Mesenchymal stem cell (in vitro differentiated cells and primary cell): ENCODE data around the gene ACSM2B.

Experiments used
- DNase-seq: peaks from one replicate; pipeline ENCODE4 v3.0.0-alpha.2; 2013
- H2AFZ ChIP-seq: one replicate; pipeline ENCODE4 v1.6.1; 2013; ENCODE audit warnings: low read depth, mild to moderate bottlenecking, control low read depth, inconsistent platforms, low read length, moderate library complexity
- H2AK5ac ChIP-seq: 2 replicates; pipeline ENCODE4 v1.6.1; 2013; ENCODE audit warnings: low read length, moderate library complexity, mild to moderate bottlenecking, inconsistent platforms; ENCODE audit not compliant: severe bottlenecking
- H2BK120ac ChIP-seq: one replicate; pipeline ENCODE4 v1.6.1; 2013; ENCODE audit warnings: low read depth, mild to moderate bottlenecking, inconsistent platforms, low read length, moderate library complexity
- H2BK12ac ChIP-seq, 2 experiments: one replicate each; pipeline ENCODE4 v1.6.1; 2013; ENCODE audit warnings: inconsistent platforms in 2 of 2, low read length in 2 of 2, mild to moderate bottlenecking in 2 of 2, moderate library complexity in 2 of 2, control low read depth in 1 of 2
- H2BK15ac ChIP-seq: one replicate; pipeline ENCODE4 v1.6.1; 2013; ENCODE audit warnings: mild to moderate bottlenecking, low read depth, inconsistent platforms; ENCODE audit not compliant: poor library complexity, severe bottlenecking
- H2BK5ac ChIP-seq: 2 replicates; pipeline ENCODE4 v1.6.1; 2013; ENCODE audit warnings: low read depth, mild to moderate bottlenecking, low read length, control low read depth, inconsistent platforms; ENCODE audit not compliant: poor library complexity, severe bottlenecking
- H3K14ac ChIP-seq, 2 experiments: one replicate each; pipeline ENCODE4 v1.6.1; 2013; ENCODE audit warnings: inconsistent platforms in 2 of 2, low read length in 2 of 2, control low read depth in 1 of 2, mild to moderate bottlenecking in 1 of 2, moderate library complexity in 1 of 2
- H3K18ac ChIP-seq, 2 experiments: one replicate each; pipeline ENCODE4 v1.6.1; 2013; ENCODE audit warnings: inconsistent platforms in 2 of 2, low read length in 2 of 2, control low read depth in 1 of 2, low read depth in 1 of 2, mild to moderate bottlenecking in 1 of 2
- H3K23ac ChIP-seq, 2 experiments: one replicate each; pipeline ENCODE4 v1.6.1; 2013; ENCODE audit warnings: inconsistent platforms in 2 of 2, low read length in 2 of 2, mild to moderate bottlenecking in 2 of 2, moderate library complexity in 2 of 2, control low read depth in 1 of 2
- H3K27ac ChIP-seq: 2 replicates; pipeline ENCODE4 v1.5.1; 2013; ENCODE audit warnings: mild to moderate bottlenecking, moderate library complexity, low read length, control low read depth, inconsistent platforms; ENCODE audit not compliant: poor library complexity, severe bottlenecking
- H3K27me3 ChIP-seq, 2 experiments: 2 replicates each; pipeline versions ENCODE4 v1.6.1 to v1.7.0; 2013; ENCODE audit warnings: low read length in 2 of 2, mild to moderate bottlenecking in 2 of 2, moderate library complexity in 2 of 2, control low read depth in 1 of 2, inconsistent platforms in 1 of 2; ENCODE audit not compliant: control insufficient read depth in 1 of 2, insufficient read depth in 1 of 2
- H3K36me3 ChIP-seq, 2 experiments: 2 replicates each; pipeline versions ENCODE4 v1.6.1 to v1.7.0; 2013; ENCODE audit warnings: low read length in 2 of 2, control low read depth in 1 of 2, inconsistent platforms in 1 of 2, low read depth in 1 of 2, mild to moderate bottlenecking in 1 of 2; ENCODE audit not compliant: insufficient read depth in 2 of 2, control insufficient read depth in 1 of 2
- H3K4ac ChIP-seq, 2 experiments: one replicate each; pipeline ENCODE4 v1.6.1; 2013; ENCODE audit warnings: inconsistent platforms in 2 of 2, low read length in 2 of 2, mild to moderate bottlenecking in 2 of 2, moderate library complexity in 2 of 2, control low read depth in 1 of 2, low read depth in 1 of 2
- H3K4me1 ChIP-seq: 2 replicates; pipeline ENCODE4 v1.6.1; 2013; ENCODE audit warnings: low read depth, low read length, control low read depth; ENCODE audit not compliant: control insufficient read depth, insufficient read depth
- H3K4me2 ChIP-seq: 2 replicates; pipeline ENCODE4 v1.6.1; 2013; ENCODE audit warnings: low read length, mild to moderate bottlenecking, inconsistent platforms; ENCODE audit not compliant: poor library complexity, severe bottlenecking
- H3K4me3 ChIP-seq, 2 experiments: 2 replicates each; pipeline versions ENCODE4 v1.5.1 to v1.7.0; 2013; ENCODE audit warnings: low read length in 2 of 2, mild to moderate bottlenecking in 2 of 2, control low read depth in 1 of 2, low read depth in 1 of 2; ENCODE audit not compliant: insufficient read depth in 1 of 2
- H3K79me1 ChIP-seq: replicated peaks from 2 replicates; pipeline ENCODE4 v1.6.1; 2013; ENCODE audit warnings: mild to moderate bottlenecking, control low read depth, low read length, inconsistent platforms; ENCODE audit not compliant: poor library complexity, severe bottlenecking
- H3K9ac ChIP-seq: 2 replicates; pipeline ENCODE4 v1.7.0; 2013; ENCODE audit warnings: mild to moderate bottlenecking, low read length, moderate library complexity
- H3K9me3 ChIP-seq: 2 replicates; pipeline ENCODE4 v1.7.0; 2013; ENCODE audit warnings: mild to moderate bottlenecking, low read length; ENCODE audit not compliant: control insufficient read depth
- H4K8ac ChIP-seq: one replicate; pipeline ENCODE4 v1.6.1; 2013; ENCODE audit warnings: inconsistent platforms, mild to moderate bottlenecking, low read length, moderate library complexity
- H4K91ac ChIP-seq: one replicate; pipeline ENCODE4 v1.6.1; 2013; ENCODE audit warnings: mild to moderate bottlenecking, low read length, inconsistent platforms
- WGBS: methylation state at CpG from one replicate; pipeline ENCODE4 v1.1.7; 2013; ENCODE audit warnings: mixed read lengths; 5-methylcytosine and 5-hydroxymethylcytosine counted together

Gene ACSM2B

DNA sequence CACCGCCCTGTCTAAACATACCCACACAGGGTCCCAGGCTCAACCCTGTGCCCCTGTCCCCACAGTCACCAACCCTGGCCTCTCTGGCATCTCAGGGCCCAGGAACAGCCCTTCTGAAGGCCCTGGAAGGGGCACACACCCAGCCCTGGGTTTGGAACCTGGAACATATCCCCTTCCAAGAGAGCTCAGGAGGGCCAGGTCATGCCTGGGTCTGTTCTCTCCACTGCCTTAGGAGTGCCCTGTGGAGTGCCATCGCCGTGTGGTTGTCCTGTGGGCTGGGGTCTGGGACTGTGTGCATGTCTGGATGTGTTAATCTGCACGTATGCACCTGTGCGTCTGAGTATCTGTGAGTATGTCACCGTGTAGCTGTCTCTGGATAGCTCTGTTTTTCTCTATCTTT, 45.2 kb upstream of the ACSM2B start:
- H3K23ac ChIP-seq, result no peak overlapping the region
- H3K4me3 ChIP-seq, result no peak overlapping the region
- H2BK12ac ChIP-seq, result no peak overlapping the region
- no peak overlapping the region for H3K4me2 ChIP-seq
- no peak overlapping the region for H4K91ac ChIP-seq
- no peaks in the 10 kb centered on the region for H3K27me3 ChIP-seq
- H3K36me3 ChIP-seq, result no peaks in the 10 kb centered on the region
- H2BK15ac ChIP-seq, result no peak overlapping the region
- H2AK5ac ChIP-seq, result no peak overlapping the region
- no peak overlapping the region for H2BK120ac ChIP-seq
- no peak for DNase-seq
- no peak overlapping the region for H2BK5ac ChIP-seq
- no peak overlapping the region for H3K18ac ChIP-seq
- H3K4me1 ChIP-seq, result no peaks in the 10 kb centered on the region
- no peaks in the 10 kb centered on the region for H3K79me1 ChIP-seq
- H4K8ac ChIP-seq, result no peak overlapping the region
- 77% methylated on average over 6 of the region's 6 CpGs for WGBS
- H3K14ac ChIP-seq, result no peak overlapping the region
- no peak overlapping the region for H3K27ac ChIP-seq
- no peak overlapping the region for H3K9ac ChIP-seq
- no peak overlapping the region for H2AFZ ChIP-seq
- H3K9me3 ChIP-seq, result no peaks in the 10 kb centered on the region
- no peak overlapping the region for H3K4ac ChIP-seq

- no peaks in the 10 kb centered on the region for H3K36me3 ChIP-seq
- no peak overlapping the region for H2AK5ac ChIP-seq
- H4K91ac ChIP-seq, result no peak overlapping the region
- H3K14ac ChIP-seq, result no peak overlapping the region
- no peaks in the 10 kb centered on the region for H3K4me1 ChIP-seq
- no peak overlapping the region for H2BK5ac ChIP-seq
- no peak overlapping the region for H2BK15ac ChIP-seq
- no peak for DNase-seq
- no peak overlapping the region for H2AFZ ChIP-seq
- H2BK12ac ChIP-seq, result no peak overlapping the region
- 100% methylated on average over 3 of the region's 3 CpGs for WGBS
- no peak overlapping the region for H4K8ac ChIP-seq
- no peak overlapping the region for H3K9ac ChIP-seq
- H3K4me3 ChIP-seq, result no peak overlapping the region
- no peaks in the 10 kb centered on the region for H3K27me3 ChIP-seq
- H3K23ac ChIP-seq, result no peak overlapping the region
- no peak overlapping the region for H2BK120ac ChIP-seq
- H3K79me1 ChIP-seq, result no peaks in the 10 kb centered on the region
- H3K18ac ChIP-seq, result no peak overlapping the region
- H3K27ac ChIP-seq, result no peak overlapping the region
- no peak overlapping the region for H3K4ac ChIP-seq
- no peaks in the 10 kb centered on the region for H3K9me3 ChIP-seq
- no peak overlapping the region for H3K4me2 ChIP-seq
These were observed 44.6 kb upstream of the ACSM2B start for GRCh38 chr16:20620770-20621169.

DNA sequence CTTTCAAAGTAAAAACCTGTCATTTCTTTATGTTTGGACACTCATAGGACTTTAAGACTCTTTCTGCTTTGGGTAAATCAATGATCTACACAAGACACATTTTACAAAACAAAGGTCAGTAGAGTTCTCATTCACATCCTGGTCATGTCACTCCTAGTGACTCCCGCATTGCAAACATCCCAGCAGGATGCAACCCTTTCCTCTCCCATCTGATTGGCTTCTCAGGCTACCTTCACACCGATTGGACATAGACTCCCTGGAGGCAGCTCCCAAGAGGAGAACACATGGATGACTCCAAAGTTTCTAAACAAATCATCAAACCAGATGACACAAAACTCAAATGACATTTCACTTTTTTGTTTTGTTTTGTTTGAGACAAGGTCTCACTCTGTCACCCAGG, 43.8 kb upstream of the ACSM2B start:
- WGBS, result 63% methylated on average over 2 of the region's 2 CpGs
- no peaks in the 10 kb centered on the region for H3K36me3 ChIP-seq
- H3K4me2 ChIP-seq, result no peak overlapping the region
- no peaks in the 10 kb centered on the region for H3K9me3 ChIP-seq
- no peak overlapping the region for H3K4me3 ChIP-seq
- no peak overlapping the region for H2AFZ ChIP-seq
- no peak overlapping the region for H2BK120ac ChIP-seq
- H3K4me1 ChIP-seq, result no peaks in the 10 kb centered on the region
- no peaks in the 10 kb centered on the region for H3K79me1 ChIP-seq
- H2BK5ac ChIP-seq, result no peak overlapping the region
- H4K8ac ChIP-seq, result no peak overlapping the region
- no peak overlapping the region for H2BK15ac ChIP-seq
- no peak overlapping the region for H3K18ac ChIP-seq
- H3K27ac ChIP-seq, result no peak overlapping the region
- H2BK12ac ChIP-seq, result no peak overlapping the region
- no peak overlapping the region for H2AK5ac ChIP-seq
- H3K23ac ChIP-seq, result no peak overlapping the region
- no peak overlapping the region for H3K14ac ChIP-seq
- H4K91ac ChIP-seq, result no peak overlapping the region
- H3K9ac ChIP-seq, result no peak overlapping the region
- no peak for DNase-seq
- H3K27me3 ChIP-seq, result no peaks in the 10 kb centered on the region
- H3K4ac ChIP-seq, result no peak overlapping the region

GRCh38 chr16:20617271-20617670, 41.1 kb upstream of the ACSM2B start:
- DNase-seq, result no peak
- no peak overlapping the region for H2BK5ac ChIP-seq
- no peak overlapping the region for H2BK12ac ChIP-seq
- H4K8ac ChIP-seq, result no peak overlapping the region
- H3K4me1 ChIP-seq, result no peaks in the 10 kb centered on the region
- H2BK15ac ChIP-seq, result no peak overlapping the region
- H3K4ac ChIP-seq, result no peak overlapping the region
- no peak overlapping the region for H3K18ac ChIP-seq
- no peak overlapping the region for H2AFZ ChIP-seq
- no peak overlapping the region for H3K14ac ChIP-seq
- H3K4me2 ChIP-seq, result no peak overlapping the region
- H3K36me3 ChIP-seq, result no peaks in the 10 kb centered on the region
- no peak overlapping the region for H4K91ac ChIP-seq
- H3K9me3 ChIP-seq, result no peaks in the 10 kb centered on the region
- no peak overlapping the region for H3K4me3 ChIP-seq
- H3K23ac ChIP-seq, result no peak overlapping the region
- no peak overlapping the region for H2BK120ac ChIP-seq
- H3K79me1 ChIP-seq, result no peaks in the 10 kb centered on the region
- H3K9ac ChIP-seq, result no peak overlapping the region
- 27% methylated on average over 1 of the region's 1 CpG for WGBS
- no peak overlapping the region for H2AK5ac ChIP-seq
- H3K27ac ChIP-seq, result no peak overlapping the region
- no peaks in the 10 kb centered on the region for H3K27me3 ChIP-seq
